Ishikawa (cell line): Measurements from ENCODE around the gene DACT2.

Experiments
- CEBPB ChIP-seq: IDR thresholded peaks from 2 replicates; pipeline ENCODE4 v1.6.1; 2012
- CREB1 ChIP-seq: IDR thresholded peaks from 2 replicates; pipeline ENCODE4 v1.6.1; 2012; ENCODE audit warnings: low read depth
- EGR1 ChIP-seq: IDR thresholded peaks from 2 replicates; pipeline ENCODE4 v1.6.1; 2012
- EP300 ChIP-seq: IDR thresholded peaks from 2 replicates; pipeline ENCODE4 v1.6.1; 2012; ENCODE audit warnings: borderline replicate concordance
- FOXM1 ChIP-seq: IDR thresholded peaks from 2 replicates; pipeline ENCODE4 v1.6.1; 2012; ENCODE audit warnings: low read depth, borderline replicate concordance
- MAX ChIP-seq: IDR thresholded peaks from 2 replicates; pipeline ENCODE4 v1.6.1; 2012
- NFIC ChIP-seq: IDR thresholded peaks from 2 replicates; pipeline ENCODE4 v1.6.1; 2012
- RAD21 ChIP-seq: IDR thresholded peaks from 2 replicates; pipeline ENCODE4 v1.6.1; 2012; ENCODE audit warnings: low read depth
- REST ChIP-seq: IDR thresholded peaks from 2 replicates; pipeline ENCODE4 v1.6.1; 2012; ENCODE audit warnings: low read depth, mild to moderate bottlenecking
- TAF1 ChIP-seq: IDR thresholded peaks from 2 replicates; pipeline ENCODE4 v1.6.1; 2012; ENCODE audit warnings: low read depth, mild to moderate bottlenecking
- TCF12 ChIP-seq: IDR thresholded peaks from 2 replicates; pipeline ENCODE4 v1.6.1; 2012; ENCODE audit warnings: low read depth
- TEAD4 ChIP-seq: IDR thresholded peaks from 2 replicates; pipeline ENCODE4 v1.6.1; 2012
- USF1 ChIP-seq: IDR thresholded peaks from 2 replicates; pipeline ENCODE4 v1.6.1; 2012
- YY1 ChIP-seq: IDR thresholded peaks from 2 replicates; pipeline ENCODE4 v1.6.1; 2012; ENCODE audit warnings: low read depth
- ZBTB7A ChIP-seq: IDR thresholded peaks from 2 replicates; pipeline ENCODE4 v1.6.1; 2012; ENCODE audit warnings: low read depth

Gene DACT2

GRCh38 chr6:168260420-168260987 lies 59.1 kb downstream of the DACT2 start:
- TF ChIP-seq CREB1 = no peak
- no peak for TF ChIP-seq MAX
- TF ChIP-seq TAF1 = no peak
- no peak for TF ChIP-seq NFIC
- no peak for TF ChIP-seq EP300
- TF ChIP-seq FOXM1 = no peak
- no peak for TF ChIP-seq EGR1
- TF ChIP-seq RAD21 = no peak
- TF ChIP-seq ZBTB7A = no peak
- no peak for TF ChIP-seq CEBPB

- no peak for TF ChIP-seq YY1
- TF ChIP-seq CREB1 = no peak
- no peak for TF ChIP-seq EGR1
- no peak for TF ChIP-seq FOXM1
- no peak for TF ChIP-seq TAF1
- TF ChIP-seq USF1 = no peak
- no peak for TF ChIP-seq TEAD4
- no peak for TF ChIP-seq TCF12
- TF ChIP-seq NFIC = no peak
- no peak for TF ChIP-seq EP300
- no peak for TF ChIP-seq MAX
- no peak for TF ChIP-seq REST
- no peak for TF ChIP-seq ZBTB7A
- no peak for TF ChIP-seq CEBPB
Measured at GRCh38 chr6:168258795-168259194, 60.8 kb downstream of the DACT2 start.

- TF ChIP-seq NFIC (no peak), CEBPB (no peak), FOXM1 (no peak), TAF1 (no peak), TEAD4 (no peak), RAD21 (no peak), ZBTB7A (no peak), REST (no peak), MAX (no peak)
Measured at GRCh38 chr6:168256940-168257339, 62.6 kb downstream of the DACT2 start.
